NCI-H1436 treated with DMSO at 0.1 percent for 48 hours (cell line): ENCODE data around the gene RILP.

Experiments used
- DNase-seq: peaks from one replicate; lab custom pipeline; 2025; lab: John Stamatoyannopoulos, UW

RILP gene

DNA sequence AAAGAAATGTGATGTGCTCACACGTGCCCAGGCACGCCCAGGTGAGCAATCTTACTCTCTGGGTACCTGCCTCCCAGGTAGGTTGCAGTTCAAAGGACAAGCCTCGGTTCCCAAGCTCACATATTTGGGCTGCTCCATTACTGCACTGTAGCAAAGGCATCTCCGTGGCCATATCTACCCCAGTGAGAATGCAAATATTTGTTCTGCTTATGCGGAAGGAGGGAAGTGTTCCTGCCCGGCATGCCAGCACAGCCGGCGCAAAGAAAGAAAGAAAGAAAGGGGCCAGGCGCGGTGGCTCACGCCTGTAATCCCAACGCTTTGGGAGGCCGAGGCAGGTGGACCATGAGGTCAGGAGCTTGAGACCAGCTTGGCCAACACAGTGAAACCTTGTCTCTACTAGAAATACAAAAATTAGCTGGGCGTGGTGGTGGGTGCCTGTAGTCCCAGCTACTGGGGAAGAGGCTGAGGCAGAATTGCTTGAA, 51.8 kb downstream of the RILP start:
- DNase-seq: no peak
